Measurements from ENCODE around the gene HDDC3. TPM values are rescaled to one million over a fixed set of nuclear protein-coding genes. Genes with fewer than 3 reads are reported as not detected.
"Not testable (repeated sequence)": the region's sequence is repeated elsewhere in the genome, so short reads cannot be mapped to it uniquely, and the experiment has no call there.

The HDDC3 gene
- total RNA-seq, 2 experiments from 2014 or later, result 49.8 to 51.3 TPM

- peak; percentile 36 for DNase-seq
- CTCF ChIA-PET, result interaction anchor here (1.9 to 2.8 kb wide), 2 partner anchors 10 to 23 kb away, joined by 4 to 19 read pairs; partner anchors contain the start of gene UNC45A
- Mint-ChIP-seq H3K4me1 (ENCODE audit: low read depth) (peaks cover 23% of the 10 kb centered on the region), H3K4me3 (no peak overlapping the region), H3K27ac (no peak overlapping the region), H3K9me3 (no peaks in the 10 kb centered on the region), H3K27me3 (ENCODE audit: low read depth) (no peaks in the 10 kb centered on the region), H3K36me3 (ENCODE audit: low read depth) (peaks cover 18% of the 10 kb centered on the region)
- intact Hi-C loops (cut with micrococcal nuclease), result no loop called here
These were observed 8.0 kb downstream of the HDDC3 start for GRCh38 chr15:90924375-90924774.

DNA sequence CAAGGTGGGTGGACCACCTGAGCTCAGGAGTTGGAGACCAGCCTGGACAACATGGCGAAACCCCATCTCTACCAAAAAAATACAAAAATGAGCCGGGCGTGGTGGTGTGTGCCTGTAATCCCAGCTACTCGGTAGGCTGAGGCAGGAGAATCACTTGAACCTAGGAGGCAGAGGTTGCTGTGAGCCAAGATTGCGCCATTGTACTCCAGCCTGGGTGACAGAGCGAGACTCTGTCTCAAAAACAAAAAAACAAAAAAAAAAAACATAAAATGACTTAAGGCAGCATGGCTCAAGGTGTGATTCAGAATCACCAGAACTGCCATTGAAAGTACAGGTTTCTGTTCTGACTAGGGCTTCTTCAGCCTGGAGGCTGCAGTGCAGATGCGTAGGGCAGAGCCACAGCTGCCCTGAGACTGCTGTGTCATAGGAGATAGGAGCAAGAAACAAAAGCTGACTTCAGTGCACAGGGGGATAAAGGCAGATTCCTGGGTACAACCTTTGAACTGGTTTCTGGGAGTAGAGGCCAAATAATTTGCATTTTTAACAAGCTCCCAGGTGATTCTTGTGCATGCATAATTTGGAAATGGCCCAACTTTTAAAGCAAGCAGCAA lies 9.5 kb downstream of the HDDC3 start:
- H3K27me3 Mint-ChIP-seq (ENCODE audit: low read depth); H3K4me3 Mint-ChIP-seq; H3K9me3 Mint-ChIP-seq; intact Hi-C loops (cut with micrococcal nuclease): not testable (repeated sequence)
- peak; percentile 45 for DNase-seq
- CTCF ChIA-PET, result interaction anchor here (0.6 to 3.4 kb wide), 3 partner anchors 10 to 162 kb away, joined by 4 to 30 read pairs (median 5); partner anchors contain the start of genes HDDC3 and MAN2A2
- peak overlapping the region; percentile 68 for H3K27ac Mint-ChIP-seq
- H3K36me3 Mint-ChIP-seq (ENCODE audit: low read depth), result peaks cover 30% of the 10 kb centered on the region
- peaks cover 18% of the 10 kb centered on the region for H3K4me1 Mint-ChIP-seq (ENCODE audit: low read depth)

DNA sequence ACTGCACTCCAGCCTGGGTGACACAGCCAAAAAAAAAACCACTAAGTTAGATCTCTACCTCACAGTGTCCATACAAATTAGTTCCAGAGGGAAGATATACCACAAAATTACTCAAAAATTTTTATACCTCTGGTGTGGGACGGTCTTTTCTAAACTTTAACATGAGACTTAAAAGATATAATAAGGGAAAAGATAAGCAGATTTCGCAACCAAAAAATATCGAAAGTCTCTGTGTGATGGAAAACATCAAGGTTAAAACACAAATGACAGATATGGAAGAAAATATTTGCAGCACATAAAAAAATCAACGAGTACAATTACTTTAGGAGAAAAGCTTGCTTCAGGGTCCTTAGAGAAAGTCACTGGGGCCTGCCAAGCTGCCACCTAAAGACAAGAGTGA lies 10.5 kb downstream of the HDDC3 start:
- Mint-ChIP-seq H3K4me3 (no peak overlapping the region), H3K9me3 (no peaks in the 10 kb centered on the region), H3K36me3 (ENCODE audit: low read depth) (peaks cover 36% of the 10 kb centered on the region), H3K4me1 (ENCODE audit: low read depth) (peaks cover 18% of the 10 kb centered on the region), H3K27ac (peak overlapping the region; percentile 36), H3K27me3 (ENCODE audit: low read depth) (no peaks in the 10 kb centered on the region)
- intact Hi-C loops (cut with micrococcal nuclease), result no loop called here
- no peak for DNase-seq
- CTCF ChIA-PET, result interaction anchor here (3.4 kb wide), 1 partner anchor 11 kb away, joined by 30 read pairs; the partner anchor contains the start of gene HDDC3

DNA sequence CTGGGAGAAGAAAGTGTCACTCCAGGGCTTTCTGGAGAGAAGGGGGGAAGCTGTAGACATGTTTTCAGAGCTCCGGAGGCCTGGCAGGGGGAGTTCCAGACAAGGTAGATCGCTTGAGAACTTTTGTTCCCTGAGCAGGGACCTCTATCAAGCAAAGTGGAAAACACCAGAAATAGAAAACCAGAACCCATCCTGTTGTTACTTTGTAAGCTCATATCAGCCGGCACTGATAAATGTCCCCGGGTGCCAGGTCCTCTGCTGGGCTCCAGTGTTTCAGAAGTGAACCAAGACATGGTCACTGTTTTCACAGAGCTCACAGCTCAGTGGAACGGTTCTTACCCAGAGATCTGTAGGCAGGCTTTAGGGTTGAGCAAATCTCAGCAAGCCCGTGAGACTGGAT lies 13.5 kb downstream of the HDDC3 start:
- intact Hi-C loops (cut with micrococcal nuclease), result no loop called here
- CTCF ChIA-PET, result no interaction called here
- peaks cover 9% of the 10 kb centered on the region for H3K4me1 Mint-ChIP-seq (ENCODE audit: low read depth)

DNA sequence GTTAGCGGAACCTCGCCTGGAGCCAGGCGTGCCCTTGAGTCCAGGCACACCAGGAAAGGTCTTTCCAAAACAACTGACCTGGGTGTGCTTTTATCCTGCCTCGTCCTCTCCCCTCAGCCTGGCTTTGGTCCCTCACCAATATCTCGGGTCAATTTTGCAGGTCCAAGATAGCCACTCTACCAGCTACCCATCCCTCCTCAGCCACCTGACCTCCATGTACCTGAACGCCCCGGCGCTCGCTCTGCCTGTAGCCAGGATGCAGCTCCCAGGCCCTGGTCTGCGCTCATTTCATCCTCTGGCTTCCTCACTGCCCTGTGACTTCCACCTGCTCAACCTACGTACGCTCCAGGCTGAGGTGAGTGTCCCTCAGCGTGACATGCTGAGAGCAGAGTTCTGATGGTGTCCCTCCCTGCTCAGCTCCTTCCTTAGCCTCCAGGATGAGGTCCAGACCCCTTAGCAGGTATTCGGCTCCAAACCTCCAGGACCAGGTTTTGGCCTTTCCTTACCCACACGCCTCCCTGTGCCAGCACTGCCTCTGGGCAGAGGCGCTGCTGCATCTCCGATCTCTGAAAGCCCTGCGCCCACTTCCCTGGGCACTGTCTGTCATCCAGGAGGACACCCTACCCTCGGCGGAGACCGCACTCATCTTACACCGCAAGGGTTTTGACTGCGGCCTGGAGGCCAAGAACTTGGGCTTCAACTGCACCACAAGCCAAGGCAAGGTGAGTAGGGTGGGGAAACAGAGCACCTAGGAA lies 14.1 kb downstream of the HDDC3 start:
- no peaks in the 10 kb centered on the region for H3K9me3 Mint-ChIP-seq
- H3K36me3 Mint-ChIP-seq (ENCODE audit: low read depth), result peaks cover 49% of the 10 kb centered on the region
- H3K27me3 Mint-ChIP-seq (ENCODE audit: low read depth), result no peaks in the 10 kb centered on the region

More for the DNA sequence above, 13.5 kb downstream of the HDDC3 start:
- no peak for DNase-seq
- Mint-ChIP-seq H3K27me3 (ENCODE audit: low read depth) (no peaks in the 10 kb centered on the region), H3K36me3 (ENCODE audit: low read depth) (peaks cover 43% of the 10 kb centered on the region), H3K27ac (no peak overlapping the region), H3K9me3 (no peaks in the 10 kb centered on the region), H3K4me3 (no peak overlapping the region)

GRCh38 chr15:90917569-90917968 lies 14.8 kb downstream of the HDDC3 start:
- no peaks in the 10 kb centered on the region for H3K27me3 Mint-ChIP-seq (ENCODE audit: low read depth)
- no peak overlapping the region for H3K27ac Mint-ChIP-seq
- CTCF ChIA-PET, result no interaction called here
- no peaks in the 10 kb centered on the region for H3K9me3 Mint-ChIP-seq
- peaks cover 49% of the 10 kb centered on the region for H3K36me3 Mint-ChIP-seq (ENCODE audit: low read depth)
- H3K4me3 Mint-ChIP-seq, result no peak overlapping the region
- intact Hi-C loops (cut with micrococcal nuclease), result no loop called here
- H3K4me1 Mint-ChIP-seq (ENCODE audit: low read depth), result peaks cover 3% of the 10 kb centered on the region
- no peak for DNase-seq

More for the DNA sequence above, 14.1 kb downstream of the HDDC3 start:
- Mint-ChIP-seq H3K4me3 (no peak overlapping the region), H3K27ac (no peak overlapping the region), H3K4me1 (ENCODE audit: low read depth) (peaks cover 7% of the 10 kb centered on the region)
- DNase-seq, result no peak
- CTCF ChIA-PET, result no interaction called here
- intact Hi-C loops (cut with micrococcal nuclease), result no loop called here

- Mint-ChIP-seq H3K36me3 (ENCODE audit: low read depth) (peaks cover 47% of the 10 kb centered on the region), H3K4me3 (no peak overlapping the region), H3K9me3 (no peaks in the 10 kb centered on the region), H3K27ac (peak overlapping the region; percentile 21), H3K4me1 (ENCODE audit: low read depth) (no peaks in the 10 kb centered on the region), H3K27me3 (ENCODE audit: low read depth) (no peaks in the 10 kb centered on the region)
- no peak for DNase-seq
- intact Hi-C loops (cut with micrococcal nuclease), result no loop called here
- CTCF ChIA-PET, result interaction anchor here (0.7 kb wide), 1 partner anchor 675 kb away, joined by 3 read pairs; no protein-coding TSS in a partner anchor
These were observed 15.9 kb downstream of the HDDC3 start for GRCh38 chr15:90916461-90916860.

GRCh38 chr15:90915808-90916440 lies 16.4 kb downstream of the HDDC3 start:
- CTCF ChIA-PET, result no interaction called here
- Mint-ChIP-seq H3K4me3 (no peak overlapping the region), H3K4me1 (ENCODE audit: low read depth) (no peaks in the 10 kb centered on the region), H3K9me3 (no peaks in the 10 kb centered on the region), H3K36me3 (ENCODE audit: low read depth) (peaks cover 47% of the 10 kb centered on the region), H3K27me3 (ENCODE audit: low read depth) (no peaks in the 10 kb centered on the region), H3K27ac (no peak overlapping the region)
- DNase-seq, result no peak
- intact Hi-C loops (cut with micrococcal nuclease), result no loop called here

DNA sequence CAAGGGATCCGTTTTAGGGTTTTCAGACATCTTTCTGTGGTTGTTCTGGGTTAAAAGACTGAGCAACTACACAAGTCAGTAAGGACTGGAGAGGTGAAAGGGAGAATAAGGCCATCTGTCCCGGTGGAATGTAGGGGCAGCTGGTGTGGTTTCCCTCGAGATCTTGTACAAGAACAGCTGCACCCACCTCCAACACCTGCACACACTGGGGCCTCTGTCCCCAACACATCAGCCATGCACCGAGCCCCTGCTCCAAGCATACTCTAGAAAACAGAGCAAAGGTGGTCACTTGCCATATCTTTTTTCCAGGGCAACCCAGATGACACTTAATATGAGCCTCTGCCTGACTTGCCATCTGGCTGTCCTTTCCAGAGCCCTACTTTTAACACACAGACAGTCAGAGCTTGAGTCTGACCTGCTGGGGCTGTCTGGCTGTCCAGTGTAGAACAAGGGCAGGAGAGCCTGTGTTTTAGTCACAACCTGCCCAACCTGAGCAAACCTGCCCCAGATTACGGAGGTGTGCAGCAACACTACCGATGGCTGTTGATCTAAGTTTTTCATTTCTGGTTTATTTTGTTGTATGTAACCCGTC lies 17.0 kb downstream of the HDDC3 start:
- Mint-ChIP-seq H3K27me3 (ENCODE audit: low read depth) (no peaks in the 10 kb centered on the region), H3K27ac (no peak overlapping the region), H3K4me3 (no peak overlapping the region), H3K9me3 (no peaks in the 10 kb centered on the region), H3K4me1 (ENCODE audit: low read depth) (no peaks in the 10 kb centered on the region), H3K36me3 (ENCODE audit: low read depth) (peaks cover 49% of the 10 kb centered on the region)
- intact Hi-C loops (cut with micrococcal nuclease), result no loop called here
- no peak for DNase-seq
- CTCF ChIA-PET, result no interaction called here

DNA sequence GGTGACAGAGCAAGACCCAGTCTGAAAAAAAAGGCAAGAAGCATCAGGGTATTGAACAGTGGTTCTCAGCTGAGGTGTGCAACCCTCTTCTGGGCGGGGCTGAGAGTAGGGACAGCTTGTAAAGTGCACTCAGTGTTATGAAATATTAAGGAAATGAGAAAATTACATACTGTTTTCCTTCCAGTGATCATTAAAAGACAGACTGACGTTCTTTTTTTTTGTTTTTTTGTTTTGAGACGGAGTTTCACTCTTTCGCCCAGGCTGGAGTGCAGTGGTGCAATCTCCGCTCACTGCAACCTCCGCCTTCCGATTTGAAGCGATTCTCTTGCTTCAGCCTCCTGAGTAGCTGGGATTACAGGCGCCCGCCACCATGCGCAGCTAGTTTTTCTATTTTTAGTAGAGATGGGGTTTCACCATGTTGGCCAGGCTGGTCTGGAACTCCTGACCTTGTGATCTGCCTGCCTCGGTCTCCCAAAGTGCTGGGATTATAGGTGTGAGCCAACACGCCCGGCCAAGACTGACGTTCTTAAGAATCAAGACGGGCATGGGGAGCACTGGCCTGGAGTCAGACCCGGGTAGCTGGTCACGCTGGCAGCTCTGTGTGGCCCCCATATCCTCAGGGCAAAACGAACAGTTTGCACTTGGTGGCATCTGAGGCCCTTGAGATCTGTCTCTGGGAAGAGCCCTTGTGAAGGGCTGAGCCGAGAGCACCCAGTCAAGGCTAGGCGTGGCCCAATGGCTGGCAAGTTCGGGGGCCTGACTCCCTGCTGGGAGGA lies 17.9 kb downstream of the HDDC3 start:
- Mint-ChIP-seq H3K27me3 (ENCODE audit: low read depth) (no peaks in the 10 kb centered on the region), H3K4me3 (no peak overlapping the region), H3K9me3 (no peaks in the 10 kb centered on the region), H3K36me3 (ENCODE audit: low read depth) (peaks cover 47% of the 10 kb centered on the region), H3K27ac (no peak overlapping the region), H3K4me1 (ENCODE audit: low read depth) (no peaks in the 10 kb centered on the region)
- no peak for DNase-seq
- intact Hi-C loops (cut with micrococcal nuclease), result no loop called here
- CTCF ChIA-PET, result interaction anchor here (1.1 kb wide), 1 partner anchor 594 kb away, joined by 3 read pairs; no protein-coding TSS in a partner anchor

DNA sequence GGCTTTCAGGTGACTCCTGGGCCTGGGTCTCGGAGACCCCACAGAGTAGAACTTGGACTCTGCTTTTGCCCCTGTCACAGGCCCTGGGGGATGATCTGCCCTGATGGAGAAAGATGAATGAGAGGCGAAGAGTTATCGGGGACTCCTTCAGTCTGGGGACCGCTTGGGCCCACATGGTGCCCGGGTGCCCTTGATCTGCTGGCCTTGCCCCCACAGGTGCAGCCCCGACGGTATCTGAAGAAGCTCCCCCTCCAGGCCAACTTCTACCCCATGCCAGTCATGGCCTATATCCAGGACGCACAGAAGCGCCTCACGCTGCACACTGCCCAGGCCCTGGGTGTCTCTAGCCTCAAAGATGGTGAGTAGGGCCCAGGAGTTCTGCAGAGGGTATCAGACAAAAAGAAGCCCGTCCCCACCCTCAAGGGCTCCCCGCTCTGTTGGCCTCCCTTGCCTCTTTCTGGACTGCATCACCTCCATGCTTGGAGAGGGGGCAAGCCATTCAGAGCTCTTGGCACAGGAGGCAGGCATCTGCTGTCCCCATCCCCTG lies 18.9 kb downstream of the HDDC3 start:
- CTCF ChIA-PET, result interaction anchor here (0.6 kb wide), 1 partner anchor 16 kb away, joined by 4 read pairs; no protein-coding TSS in a partner anchor
- Mint-ChIP-seq H3K36me3 (ENCODE audit: low read depth) (peaks cover 46% of the 10 kb centered on the region), H3K4me1 (ENCODE audit: low read depth) (no peaks in the 10 kb centered on the region), H3K9me3 (no peaks in the 10 kb centered on the region), H3K27ac (no peak overlapping the region), H3K4me3 (no peak overlapping the region), H3K27me3 (ENCODE audit: low read depth) (no peaks in the 10 kb centered on the region)
- DNase-seq, result no peak
- intact Hi-C loops (cut with micrococcal nuclease), result no loop called here
